SK-N-SH treated with all-trans-retinoic acid at 6 μM for 48 hours (cell line): ENCODE data around the gene HOXA4.

ENCODE experiments used
- CSDC2 ChIP-seq: fragments of 250-450 bp; sonication (Bioruptor Pico); IDR thresholded peaks from 2 replicates; pipeline ENCODE4 v1.5.0; 2020; ENCODE audit warnings: mild to moderate bottlenecking, moderate library complexity
- ESRRG ChIP-seq: fragments of 250-450 bp; sonication (Bioruptor Pico); IDR thresholded peaks from 2 replicates; pipeline ENCODE4 v1.6.1; 2021; ENCODE audit warnings: mild to moderate bottlenecking
- PATZ1 ChIP-seq: fragments of 250-450 bp; sonication (Bioruptor Pico); IDR thresholded peaks from 2 replicates; pipeline ENCODE4 v1.8.0; 2020; ENCODE audit warnings: mild to moderate bottlenecking, moderate library complexity, borderline replicate concordance
- RARB ChIP-seq: fragments of 250-450 bp; sonication (Bioruptor Pico); IDR thresholded peaks from 2 replicates; pipeline ENCODE4 v1.8.0; 2021; ENCODE audit warnings: mild to moderate bottlenecking, moderate library complexity
- ZNF8 ChIP-seq: fragments of 450-650 bp; formaldehyde crosslinking; IDR thresholded peaks from 2 replicates; pipeline ENCODE4 v1.5.0; 2020; ENCODE audit warnings: mild to moderate bottlenecking, moderate library complexity
- TF ChIP-seq, protein P1 (sequence below): fragments of 250-450 bp; sonication (Bioruptor Pico); IDR thresholded peaks from 2 replicates; pipeline ENCODE4 v1.8.0; 2021; ENCODE audit warnings: low read depth, mild to moderate bottlenecking, moderate library complexity, borderline replicate concordance
- TF ChIP-seq, protein P2 (sequence below): fragments of 250-450 bp; sonication (Bioruptor Pico); IDR thresholded peaks from 2 replicates; pipeline ENCODE4 v1.5.1; 2021; ENCODE audit warnings: mild to moderate bottlenecking, moderate library complexity

GRCh38 chr7:27094304-27095049, 36.1 kb downstream of the HOXA4 start:
- TF ChIP-seq RARB (CRISPR knock-in tag) = no peak
- no peak for TF ChIP-seq ESRRG (CRISPR knock-in tag)
- no peak for TF ChIP-seq PATZ1
- TF ChIP-seq, protein P1, sequence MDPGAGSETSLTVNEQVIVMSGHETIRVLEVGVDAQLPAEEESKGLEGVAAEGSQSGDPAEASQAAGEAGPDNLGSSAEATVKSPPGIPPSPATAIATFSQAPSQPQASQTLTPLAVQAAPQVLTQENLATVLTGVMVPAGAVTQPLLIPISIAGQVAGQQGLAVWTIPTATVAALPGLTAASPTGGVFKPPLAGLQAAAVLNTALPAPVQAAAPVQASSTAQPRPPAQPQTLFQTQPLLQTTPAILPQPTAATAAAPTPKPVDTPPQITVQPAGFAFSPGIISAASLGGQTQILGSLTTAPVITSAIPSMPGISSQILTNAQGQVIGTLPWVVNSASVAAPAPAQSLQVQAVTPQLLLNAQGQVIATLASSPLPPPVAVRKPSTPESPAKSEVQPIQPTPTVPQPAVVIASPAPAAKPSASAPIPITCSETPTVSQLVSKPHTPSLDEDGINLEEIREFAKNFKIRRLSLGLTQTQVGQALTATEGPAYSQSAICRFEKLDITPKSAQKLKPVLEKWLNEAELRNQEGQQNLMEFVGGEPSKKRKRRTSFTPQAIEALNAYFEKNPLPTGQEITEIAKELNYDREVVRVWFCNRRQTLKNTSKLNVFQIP (CRISPR knock-in tag) = no peak
- TF ChIP-seq ZNF8 (CRISPR knock-in tag) = no peak
- no peak for TF ChIP-seq CSDC2
- TF ChIP-seq, protein P2, sequence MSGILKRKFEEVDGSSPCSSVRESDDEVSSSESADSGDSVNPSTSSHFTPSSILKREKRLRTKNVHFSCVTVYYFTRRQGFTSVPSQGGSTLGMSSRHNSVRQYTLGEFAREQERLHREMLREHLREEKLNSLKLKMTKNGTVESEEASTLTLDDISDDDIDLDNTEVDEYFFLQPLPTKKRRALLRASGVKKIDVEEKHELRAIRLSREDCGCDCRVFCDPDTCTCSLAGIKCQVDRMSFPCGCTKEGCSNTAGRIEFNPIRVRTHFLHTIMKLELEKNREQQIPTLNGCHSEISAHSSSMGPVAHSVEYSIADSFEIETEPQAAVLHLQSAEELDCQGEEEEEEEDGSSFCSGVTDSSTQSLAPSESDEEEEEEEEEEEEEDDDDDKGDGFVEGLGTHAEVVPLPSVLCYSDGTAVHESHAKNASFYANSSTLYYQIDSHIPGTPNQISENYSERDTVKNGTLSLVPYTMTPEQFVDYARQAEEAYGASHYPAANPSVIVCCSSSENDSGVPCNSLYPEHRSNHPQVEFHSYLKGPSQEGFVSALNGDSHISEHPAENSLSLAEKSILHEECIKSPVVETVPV (CRISPR knock-in tag) = no peak
